NCI-H2196 treated with DMSO at 0.1 percent for 48 hours (cell line): ENCODE results near the gene ZSCAN23.
A peak's percentile ranks its signal among the peaks of the same experiment; 100 is the strongest.
"Not testable (repeated sequence)": the region's sequence is repeated elsewhere in the genome, so short reads cannot be mapped to it uniquely, and the experiment has no call there.

Experiments
- DNase-seq: peaks from one replicate; lab custom pipeline; 2025; ENCODE audit not compliant: unreplicated experiment; lab: John Stamatoyannopoulos, UW

The ZSCAN23 gene

DNA sequence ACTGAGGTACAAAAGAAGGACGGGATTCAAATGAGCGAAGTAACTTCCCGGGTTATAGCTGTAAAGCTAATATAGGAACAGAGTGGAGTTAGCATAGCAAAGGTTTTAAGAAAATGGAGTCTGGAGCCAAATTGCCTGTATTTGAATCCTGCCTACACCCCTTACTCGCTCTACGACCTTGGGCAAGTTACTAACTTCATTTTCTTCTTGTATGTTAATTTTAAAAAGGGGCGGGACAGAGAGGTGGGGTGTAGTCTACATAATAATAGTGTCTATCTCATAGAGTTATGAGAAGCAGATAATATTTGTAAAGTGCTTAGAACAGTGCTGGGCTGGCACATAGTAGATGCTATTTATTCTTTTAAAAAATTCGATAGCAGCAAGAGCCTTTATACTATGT lies 705 bp downstream of the ZSCAN23 start:
- DNase-seq = no peak

DNA sequence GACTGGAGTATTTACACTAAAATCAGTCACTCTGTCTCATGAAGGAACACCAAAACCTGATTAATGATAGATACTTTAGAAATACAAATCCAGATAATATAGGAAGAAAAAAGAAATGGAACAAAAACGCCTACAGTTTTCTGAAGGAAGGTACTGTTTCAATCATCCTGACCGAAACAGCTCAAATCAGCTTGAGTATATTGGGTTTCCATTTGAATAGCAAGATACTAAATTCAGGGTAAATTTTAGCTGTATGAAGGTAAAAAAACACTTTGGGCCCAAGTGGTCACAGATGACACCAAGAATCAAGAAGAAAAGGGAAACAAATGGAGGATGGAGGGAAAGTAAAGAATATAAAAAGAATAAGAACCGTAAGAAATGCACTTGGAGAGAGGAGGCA lies 6.9 kb downstream of the ZSCAN23 start:
- DNase-seq = no peak

DNA sequence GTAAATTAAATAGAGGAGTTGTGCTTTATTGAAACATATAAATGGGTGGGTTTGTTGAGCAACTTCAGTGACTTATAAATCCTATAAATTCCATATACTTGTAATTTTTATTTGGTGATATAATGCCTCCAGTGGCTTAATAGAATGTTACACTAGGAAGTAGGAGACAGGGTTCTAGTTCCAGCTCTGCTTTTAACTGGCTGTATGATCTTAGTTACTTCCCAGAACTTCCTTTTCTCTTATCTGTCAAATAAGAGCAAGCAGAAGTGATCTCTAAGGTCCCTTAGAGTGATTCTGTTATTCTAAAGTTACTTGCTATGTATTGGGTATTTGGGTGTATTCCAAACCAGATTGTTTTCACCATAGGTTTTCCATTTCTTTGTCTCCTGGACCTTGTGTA lies 10.2 kb downstream of the ZSCAN23 start:
- DNase-seq = no peak

DNA sequence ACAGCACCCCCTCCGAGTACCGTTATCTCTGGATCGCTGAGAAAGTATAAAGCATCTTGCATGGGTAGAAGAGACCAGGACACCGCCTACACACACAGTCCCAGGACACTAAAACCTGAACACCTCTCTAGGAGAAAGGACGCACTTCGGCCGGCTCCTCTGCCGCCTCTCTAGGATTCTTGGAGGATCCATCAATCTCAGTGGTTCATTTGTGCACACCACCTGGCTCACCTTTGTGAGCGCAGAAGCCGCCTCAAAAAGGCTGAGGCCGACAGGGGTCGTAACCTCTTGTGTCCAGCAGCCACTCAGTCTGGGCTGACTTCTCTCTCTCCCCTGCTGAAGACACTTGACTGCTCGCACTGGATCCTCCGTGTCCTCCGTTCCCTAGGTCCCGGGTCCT lies 13.5 kb downstream of the ZSCAN23 start:
- DNase-seq = no peak

DNA sequence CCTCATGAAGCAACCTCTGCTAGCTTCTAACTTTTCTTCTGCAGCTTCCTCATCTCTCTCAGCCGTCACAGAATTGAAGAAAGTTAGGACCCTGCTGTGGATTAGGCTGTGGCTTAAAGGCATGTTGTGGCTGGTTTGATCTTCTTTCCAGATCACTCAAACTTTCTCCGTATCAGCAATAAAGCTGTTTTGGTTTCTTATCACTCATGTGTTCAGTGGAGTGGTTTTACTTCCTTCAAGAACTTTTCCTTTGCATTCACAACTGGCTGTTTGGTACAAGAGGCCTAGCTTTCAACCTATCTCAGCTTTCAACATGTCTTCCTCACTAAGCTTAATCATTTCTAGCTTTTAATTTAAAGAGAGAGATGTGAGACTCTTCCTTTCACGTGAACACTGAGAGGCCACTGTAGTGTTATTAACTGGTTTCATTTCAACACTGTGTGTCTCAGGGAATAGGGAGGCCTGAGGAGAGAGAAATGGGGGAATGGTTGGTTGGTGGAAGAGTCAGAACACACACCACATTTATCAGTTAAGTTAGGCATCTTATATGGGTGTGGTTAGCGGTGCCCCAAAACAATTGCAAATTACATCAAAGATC lies 17.2 kb downstream of the ZSCAN23 start:
- DNase-seq = no peak

DNA sequence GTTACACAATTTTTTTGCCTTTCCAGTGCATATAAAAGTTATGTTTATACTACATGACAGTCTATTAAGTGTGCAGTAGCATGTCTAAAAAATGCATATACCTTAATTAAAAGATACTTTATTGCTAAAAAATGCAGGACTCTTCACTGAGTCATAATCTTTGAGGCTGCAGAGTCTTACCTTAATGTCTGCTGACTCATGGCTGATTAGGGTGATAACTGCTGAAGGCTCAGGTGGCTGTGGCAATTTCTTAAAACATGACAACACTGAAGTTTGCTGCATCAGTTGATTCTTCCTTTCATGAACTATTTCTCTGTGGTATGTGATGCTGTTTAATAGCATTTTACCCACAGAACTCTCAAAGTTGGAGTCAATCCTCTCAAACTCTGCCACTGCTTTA lies 19.1 kb downstream of the ZSCAN23 start:
- DNase-seq = no peak

DNA sequence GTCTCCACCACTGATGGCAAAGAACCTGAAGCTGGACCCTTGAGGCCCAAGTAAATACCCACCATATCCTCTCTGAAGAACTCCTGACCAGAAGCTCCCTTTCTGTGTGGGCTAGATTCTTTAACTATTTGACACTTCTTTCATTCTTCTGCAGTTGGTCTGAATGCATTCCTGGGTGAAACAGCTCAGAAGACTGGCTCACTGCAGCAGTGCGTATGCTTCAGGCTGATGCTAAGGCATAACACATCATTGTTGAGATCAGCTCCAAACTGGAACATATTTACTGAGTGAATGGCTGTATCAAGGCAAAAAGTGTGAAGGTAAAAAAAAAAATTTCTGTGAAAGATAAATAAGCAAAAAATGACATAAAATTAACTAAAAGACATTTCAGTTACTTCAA lies 19.7 kb downstream of the ZSCAN23 start:
- DNase-seq = no peak

DNA sequence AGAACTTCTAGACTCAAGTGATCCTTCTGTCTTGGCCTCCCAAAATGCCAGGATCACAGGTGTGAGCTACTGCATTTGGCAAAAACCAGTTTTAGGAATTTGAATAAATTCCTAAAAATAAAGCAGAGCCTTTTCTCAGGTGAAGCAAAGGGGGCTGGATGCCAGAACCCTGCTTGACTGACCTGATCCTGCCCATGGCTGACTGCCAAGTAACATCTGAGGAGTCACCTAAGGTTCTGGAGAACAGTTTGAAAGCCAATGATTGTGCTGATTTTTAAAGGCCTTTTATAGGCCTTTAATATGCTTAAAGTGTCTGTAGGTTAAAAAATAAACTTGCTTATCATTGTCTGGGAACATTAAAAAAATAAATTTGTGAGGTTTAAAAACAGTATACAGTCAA lies 29.6 kb downstream of the ZSCAN23 start:
- no peak for DNase-seq

DNA sequence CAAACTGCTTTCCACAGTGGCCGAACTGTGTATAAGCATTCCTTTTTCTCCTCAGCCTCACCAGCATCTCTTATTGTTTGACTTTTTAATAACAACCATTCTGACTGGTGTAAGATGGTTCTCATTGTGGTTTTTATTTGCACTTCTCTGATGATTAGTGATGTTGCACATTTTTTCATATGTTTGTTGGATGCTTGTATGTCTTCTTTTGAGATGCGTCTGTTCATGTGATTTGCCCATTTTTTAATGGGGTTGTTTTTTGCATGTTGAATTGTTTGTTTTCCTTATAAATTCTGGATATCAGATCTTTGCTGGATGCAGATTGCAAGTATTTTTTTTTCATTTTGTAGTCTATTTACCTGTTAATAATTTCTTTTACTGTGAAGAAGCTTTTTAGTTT lies 32.5 kb downstream of the ZSCAN23 start:
- no peak for DNase-seq

DNA sequence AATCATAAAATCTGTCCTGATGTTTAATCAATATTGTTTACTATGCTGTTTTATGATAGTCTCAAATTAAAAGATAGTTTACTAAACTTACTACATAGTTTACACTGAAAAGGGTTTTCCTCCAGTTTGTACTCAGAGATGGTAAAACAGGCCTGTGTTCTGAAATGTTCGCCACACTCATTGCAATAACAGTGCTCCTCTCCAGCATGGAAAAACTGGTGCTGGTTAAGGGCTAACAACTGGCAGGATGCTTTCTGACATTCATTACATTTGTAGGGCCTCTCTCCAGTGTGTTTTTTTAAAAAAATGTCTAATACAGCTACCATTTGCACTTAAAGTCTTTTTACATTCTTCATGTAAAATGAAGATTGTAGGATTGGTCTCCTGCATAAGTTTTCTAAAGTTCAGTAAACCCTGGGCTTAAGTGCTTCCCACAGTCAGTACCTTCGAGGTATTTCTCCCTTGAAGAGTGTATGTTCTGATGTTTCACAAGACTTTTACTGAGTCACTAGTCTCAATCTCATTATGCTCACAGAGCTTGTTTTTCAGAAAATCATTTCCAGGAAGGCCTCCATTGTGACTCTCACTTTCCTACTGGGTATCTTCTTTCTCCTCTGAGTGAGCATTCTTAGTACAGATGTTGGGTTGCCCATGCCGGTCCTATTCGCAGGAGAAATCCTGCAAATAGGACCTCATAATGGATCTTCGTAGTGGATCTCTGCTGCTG lies 35.1 kb downstream of the ZSCAN23 start:
- DNase-seq = no peak

DNA sequence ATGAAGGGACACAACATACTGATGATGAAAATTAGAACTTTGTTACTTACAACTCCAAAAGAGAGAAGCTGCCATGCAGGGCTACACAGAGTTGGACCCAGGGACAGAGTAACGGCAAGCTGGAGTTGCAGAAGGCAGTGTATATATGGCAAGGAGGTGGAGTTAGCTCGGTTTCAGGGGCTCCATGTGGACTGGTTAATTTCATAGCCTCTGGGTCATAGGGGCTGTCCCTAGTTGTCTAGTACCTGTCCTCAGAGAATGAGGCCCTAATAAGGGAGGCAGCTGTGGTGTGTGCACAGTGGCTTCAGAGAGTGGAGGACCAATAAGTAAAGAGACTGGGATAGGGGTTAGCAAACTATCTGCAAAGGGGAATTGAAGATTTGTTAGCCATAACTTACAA lies 35.9 kb downstream of the ZSCAN23 start:
- DNase-seq = no peak

DNA sequence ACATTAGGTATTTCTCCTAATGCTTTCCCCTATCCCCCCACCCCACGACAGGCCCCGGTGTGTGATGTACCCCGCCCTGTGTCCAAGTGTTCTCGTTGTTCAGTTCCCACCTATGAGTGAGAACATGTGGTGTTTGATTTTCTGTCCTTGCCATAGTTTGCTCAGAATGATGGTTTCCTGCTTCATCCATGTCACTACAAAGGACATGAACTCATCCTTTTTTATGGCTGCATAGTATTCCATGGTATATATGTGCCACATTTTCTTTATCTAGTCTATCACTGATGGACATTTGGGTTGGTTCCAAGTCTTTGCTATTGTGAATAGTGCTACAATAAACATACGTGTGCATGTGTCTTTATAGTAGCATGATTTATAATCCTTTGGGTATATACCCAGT lies 39.4 kb downstream of the ZSCAN23 start:
- not testable (repeated sequence) for DNase-seq

DNA sequence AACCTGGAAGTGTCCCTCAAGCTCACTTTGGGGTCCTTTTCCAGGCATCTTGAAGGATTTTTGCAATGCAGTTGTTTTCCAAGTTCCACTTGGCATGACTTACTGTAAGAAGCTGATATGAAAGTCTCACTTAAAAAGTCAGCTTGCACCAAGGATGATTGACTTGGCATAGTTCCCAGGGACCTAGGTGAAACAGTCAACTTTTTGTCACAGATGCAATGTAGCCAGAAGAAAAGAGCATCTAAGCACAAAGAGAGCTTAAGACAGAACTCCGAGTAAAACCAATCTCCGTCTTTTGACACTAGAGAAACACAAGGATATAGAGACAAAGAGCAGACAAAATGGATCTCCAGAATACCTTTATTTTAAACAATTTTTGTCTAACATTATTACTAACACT lies 41.1 kb downstream of the ZSCAN23 start:
- no peak for DNase-seq

DNA sequence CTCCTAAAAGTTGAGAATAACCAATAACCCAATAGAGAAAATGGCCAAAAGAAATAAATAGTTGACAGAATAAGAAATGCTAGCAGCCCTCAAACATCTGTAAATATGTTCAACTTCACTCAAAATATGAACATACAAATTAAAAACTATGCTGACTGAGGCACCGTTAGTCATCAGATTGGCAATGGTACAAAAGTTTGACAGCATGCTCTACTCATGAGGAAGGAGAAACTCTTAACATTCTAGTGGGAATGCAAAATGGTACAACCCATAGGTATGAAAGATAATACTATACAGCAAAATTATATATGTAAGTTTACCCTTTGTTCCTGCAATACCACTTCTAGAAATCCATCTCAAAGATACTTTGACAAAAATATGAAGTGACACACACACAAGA lies 42.1 kb downstream of the ZSCAN23 start:
- no peak for DNase-seq

DNA sequence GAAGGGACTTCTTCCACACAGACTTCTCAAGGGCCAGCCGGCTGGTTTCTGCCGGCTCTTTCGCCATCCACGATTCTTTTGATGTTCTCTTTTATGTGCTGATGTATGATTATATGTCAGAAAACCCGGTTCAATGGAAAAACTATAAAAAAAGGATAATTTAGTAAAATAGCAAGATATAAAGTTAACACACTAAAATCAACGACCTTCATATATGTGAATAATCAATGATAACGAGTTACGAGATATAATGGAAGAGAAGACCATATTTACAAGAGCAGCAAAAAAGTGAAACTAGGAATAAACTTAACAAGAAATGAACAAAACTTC lies 43.2 kb downstream of the ZSCAN23 start:
- no peak for DNase-seq

DNA sequence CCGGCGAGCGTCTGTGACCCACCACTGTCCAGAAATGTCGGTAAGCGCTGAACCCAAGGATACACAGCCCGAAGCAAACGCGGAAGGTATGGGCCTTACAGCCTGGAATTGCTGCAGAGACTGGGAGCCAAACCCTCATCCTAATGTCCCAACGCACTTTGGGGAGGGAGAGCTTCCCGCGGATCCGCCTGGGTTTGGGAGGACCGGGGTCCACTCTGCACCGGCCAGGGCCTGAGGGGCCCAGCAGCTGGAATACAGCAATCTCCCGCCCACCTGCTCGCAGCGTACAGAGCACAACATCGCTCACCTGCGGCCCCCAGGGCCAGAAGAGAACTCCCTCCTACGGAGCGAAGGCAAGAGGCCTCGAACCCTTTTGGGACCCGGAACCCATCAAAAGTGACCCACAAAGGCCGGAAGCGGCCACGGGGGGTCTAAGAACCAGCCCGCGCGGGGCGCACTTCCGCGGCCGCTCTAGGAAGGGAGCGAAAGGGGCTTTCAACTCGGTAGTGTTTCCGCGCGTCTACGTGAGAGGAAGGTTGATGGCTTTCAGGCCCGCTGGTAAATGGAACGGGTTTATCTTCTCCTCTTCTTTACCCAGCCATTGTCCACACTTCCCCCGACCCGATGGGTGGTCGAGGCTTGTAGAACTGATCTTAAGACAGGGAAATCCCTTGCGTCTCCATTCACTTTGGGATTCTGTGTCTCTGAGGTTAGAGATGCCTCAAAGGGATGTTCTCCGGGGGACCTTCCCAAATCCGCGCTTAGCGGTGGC lies 43.8 kb downstream of the ZSCAN23 start, which contains the start of gene ZSCAN12:
Gene ZSCAN12, minus strand, starts transcription at position 398 of the 772 bp plus-strand sequence. CDS start 1,342 bp downstream, outside the sequence.
- no peak for DNase-seq

DNA sequence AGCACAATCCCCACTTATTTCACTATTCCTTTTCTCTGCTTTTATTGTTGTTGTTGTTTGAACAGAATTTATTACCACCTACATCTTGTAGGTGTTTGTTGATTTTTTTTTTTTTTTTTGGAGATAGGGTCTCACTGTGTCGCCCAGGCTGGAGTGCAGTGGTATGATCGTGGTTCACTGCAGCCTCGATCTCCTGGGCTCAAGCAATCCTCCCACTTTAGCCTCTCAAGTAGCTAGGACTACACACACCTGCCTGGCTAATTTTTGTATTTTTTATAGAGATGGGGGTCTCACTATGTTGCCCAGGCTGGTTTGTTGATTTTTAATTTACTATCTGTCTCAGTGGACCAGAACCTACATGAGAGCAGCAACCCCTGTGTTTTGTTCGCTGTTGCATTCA lies 47.4 kb downstream of the ZSCAN23 start:
- DNase-seq = no peak

DNA sequence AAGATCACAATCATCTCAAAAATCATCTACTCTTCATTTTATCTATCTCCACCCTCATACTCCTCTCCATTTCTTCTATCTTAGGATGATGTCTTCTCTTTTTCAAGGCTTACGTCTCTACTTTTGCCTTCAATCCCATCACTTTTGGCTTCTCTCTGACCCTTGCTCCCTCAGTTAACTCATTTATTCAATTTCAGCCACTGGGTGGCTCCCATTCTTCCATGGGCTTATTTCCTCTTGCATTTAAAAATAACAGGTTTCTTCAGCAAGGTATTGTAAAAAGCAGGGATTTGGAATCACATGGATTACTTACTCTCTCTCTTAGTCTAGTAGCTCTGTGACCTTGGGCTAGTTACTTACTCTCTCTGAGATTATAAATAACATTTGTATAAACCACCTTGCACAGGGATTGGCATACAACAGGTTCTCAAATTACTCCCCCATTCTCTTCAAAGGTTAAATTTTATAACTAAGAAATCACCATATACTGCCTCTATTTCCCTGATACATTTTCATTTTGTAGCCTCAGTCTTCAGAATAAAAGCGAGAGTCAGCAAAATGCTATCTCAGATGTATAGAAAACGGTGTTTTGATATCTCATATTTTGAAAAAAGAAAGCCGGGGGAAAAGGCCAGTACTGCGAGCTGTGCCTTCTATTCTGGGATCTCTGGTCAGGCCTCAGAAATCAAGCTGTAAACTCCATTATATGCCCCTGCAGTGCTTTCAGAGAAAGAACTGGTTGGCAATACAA lies 49.2 kb downstream of the ZSCAN23 start:
- no peak for DNase-seq

DNA sequence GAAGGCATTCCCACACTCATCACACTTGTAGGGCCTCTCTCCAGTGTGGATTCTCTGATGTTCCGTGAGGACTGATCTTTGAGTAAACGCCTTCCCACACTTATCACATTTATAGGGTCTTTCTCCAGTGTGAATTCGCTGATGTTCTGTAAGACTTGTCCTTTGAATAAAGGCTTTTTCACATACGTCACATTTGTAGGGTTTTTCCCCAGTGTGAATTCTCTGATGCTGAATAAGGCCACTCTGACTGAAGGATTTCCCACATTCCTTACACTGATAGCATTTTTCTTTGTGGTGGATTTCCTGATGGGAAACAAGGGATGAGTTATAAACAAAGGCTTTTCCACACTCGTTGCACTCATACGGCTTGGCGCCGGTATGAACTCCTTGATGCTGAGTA lies 52.6 kb downstream of the ZSCAN23 start:
- DNase-seq = no peak

DNA sequence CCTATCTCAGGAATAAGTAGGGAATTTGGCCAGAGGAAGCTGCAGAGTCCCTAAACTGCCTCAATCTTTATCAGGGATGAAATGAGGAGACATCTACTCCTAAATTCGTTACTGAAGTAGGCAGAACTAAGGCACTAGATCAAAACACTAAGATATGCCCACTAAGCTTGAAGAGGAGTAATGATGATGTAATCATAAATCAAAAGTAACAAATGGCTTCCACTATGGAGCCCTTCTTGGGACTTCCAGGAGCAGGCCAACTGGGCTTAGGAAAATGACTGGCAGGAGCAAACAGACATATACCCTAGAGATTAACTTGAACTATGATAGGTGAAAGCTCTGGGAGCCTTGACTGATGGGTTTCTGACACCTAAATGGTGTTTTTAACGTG lies 59.2 kb downstream of the ZSCAN23 start:
- DNase-seq = no peak

DNA sequence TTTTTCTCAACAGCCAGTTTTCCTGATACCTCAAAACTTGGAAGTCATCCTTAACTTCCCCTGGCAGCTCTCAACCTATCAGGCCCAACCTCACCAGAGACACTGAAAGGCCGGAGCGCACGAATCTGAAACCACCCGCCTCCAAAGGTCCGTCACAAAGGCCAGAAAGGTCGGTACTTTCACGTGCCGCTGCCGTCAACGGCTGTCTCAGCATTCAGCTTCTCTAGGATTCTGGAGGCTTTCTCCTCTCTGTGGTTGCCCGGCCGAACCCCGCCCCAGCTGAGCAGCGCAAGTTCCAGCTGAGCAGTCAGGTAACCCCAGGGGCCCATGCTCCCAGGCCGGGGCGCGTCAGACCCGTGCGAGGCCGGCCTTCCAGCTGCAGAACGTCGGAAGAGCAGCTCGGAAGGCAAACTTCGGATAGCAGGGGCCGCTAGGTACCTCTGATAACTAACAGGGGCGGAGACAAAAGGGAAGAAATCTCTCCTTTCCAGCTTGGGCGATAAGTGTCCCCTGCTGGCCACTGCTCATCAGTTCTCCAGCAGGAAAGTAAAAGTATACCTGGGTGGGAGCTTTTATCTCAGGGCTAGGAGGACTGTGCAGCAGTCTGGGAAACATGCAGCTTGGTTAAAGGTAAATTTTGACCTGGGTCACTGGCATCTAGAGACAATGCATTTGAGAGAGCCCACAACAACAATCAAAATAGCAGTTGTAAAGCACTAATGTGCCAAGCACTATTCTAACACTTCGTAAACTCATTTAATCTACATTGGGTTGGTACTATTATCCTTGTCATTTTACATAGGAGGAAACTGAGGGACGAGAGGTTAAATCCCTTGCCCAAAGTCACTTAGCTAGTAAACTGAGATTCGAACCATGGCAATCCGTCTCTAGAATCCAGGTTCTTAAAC lies 59.8 kb downstream of the ZSCAN23 start:
- DNase-seq = peak; percentile 88
